IPS-11a (cell line): ENCODE data around the gene CLEC2B.
"Not testable (repeated sequence)": the region's sequence is repeated elsewhere in the genome, so short reads cannot be mapped to it uniquely, and the experiment has no call there.

Experiments
- H3K4me3 ChIP-seq: one replicate; pipeline ENCODE4 v1.5.1; 2013; ENCODE audit warnings: low read depth, low read length, control low read depth

The CLEC2B gene

GRCh38 chr12:9869307-9870161 lies at the start of gene CLEC2B:
Gene CLEC2B, minus strand, starts transcription at chr12:9869354.
- no peak within 1 kb of the TSS for H3K4me3 ChIP-seq

- H3K4me3 ChIP-seq, result no peak overlapping the region
Measured at GRCh38 chr12:9911708-9912107, 42.6 kb upstream of the CLEC2B start.

DNA sequence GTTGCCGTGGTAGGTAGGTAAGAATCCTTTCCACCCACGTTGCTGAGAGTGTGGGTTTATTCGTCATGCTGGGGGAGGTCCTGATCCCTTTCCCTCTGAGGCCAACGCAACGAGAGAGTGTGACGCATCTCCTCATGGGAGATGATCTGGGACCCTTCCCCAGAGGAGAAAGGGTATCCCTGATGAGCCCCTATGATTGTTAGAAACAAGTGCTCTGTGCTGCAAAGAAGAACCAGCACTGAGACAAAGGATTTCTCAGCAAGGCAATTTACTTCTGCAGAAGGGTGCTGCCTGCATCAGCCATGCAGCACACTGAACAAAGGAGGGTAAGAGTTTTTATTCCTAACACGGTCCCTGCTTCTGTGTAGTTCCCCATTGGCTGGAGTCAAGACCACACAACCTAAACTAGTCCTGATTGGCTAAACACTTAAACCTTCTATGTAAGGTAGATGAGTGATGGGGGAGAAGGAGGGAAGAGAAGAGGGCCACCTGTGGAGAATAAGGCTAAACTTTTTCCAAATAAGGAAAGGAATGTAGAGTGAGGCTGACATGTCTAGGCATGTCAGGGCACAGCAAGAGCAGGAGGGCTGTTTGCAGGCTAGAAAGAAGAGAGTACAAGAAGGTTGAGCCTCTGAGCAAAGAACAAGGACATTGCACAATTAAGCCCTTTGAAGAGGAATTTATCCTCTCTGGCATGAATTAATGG lies 41.7 kb upstream of the CLEC2B start:
- H3K4me3 ChIP-seq, result no peak overlapping the region

DNA sequence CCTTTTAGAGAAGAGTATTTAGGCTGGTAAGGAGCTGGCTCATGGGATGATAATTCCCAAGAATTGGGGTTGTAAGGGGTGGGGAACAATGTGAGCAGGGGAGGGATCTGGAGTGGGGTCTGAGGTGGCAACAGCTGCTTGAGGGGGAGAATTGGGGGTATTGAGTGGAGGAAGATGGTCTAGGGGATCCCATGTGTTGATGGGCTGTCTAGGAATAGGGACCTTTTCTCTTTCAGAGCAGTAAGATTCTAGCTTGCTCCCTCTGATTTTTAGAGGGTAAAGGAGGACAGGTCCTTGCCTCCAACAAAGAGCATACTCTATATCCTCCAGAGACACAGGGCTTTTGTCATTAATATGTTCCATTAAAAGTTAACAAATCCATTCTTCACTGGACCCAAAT lies 40.6 kb upstream of the CLEC2B start:
- H3K4me3 ChIP-seq, result no peak overlapping the region

DNA sequence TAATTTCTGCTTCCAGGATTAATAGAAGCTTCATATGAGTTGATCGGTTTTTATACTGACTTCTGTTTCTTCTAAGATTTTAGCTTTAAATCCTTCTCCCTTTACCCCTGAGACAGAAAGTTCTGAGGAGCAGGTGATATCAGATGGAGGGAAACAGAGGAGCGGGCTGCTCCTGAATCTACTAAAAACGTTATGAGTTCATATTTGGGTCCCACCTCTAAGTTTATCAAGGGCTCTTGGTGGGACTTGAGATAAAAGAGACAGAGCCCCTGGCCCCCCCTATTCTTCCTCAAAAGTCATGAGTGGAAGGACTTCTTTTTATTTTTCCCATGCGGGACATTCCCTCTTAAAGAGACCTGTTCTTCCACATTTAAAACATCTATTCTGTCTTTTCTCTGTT lies 39.2 kb upstream of the CLEC2B start:
- no peak overlapping the region for H3K4me3 ChIP-seq

DNA sequence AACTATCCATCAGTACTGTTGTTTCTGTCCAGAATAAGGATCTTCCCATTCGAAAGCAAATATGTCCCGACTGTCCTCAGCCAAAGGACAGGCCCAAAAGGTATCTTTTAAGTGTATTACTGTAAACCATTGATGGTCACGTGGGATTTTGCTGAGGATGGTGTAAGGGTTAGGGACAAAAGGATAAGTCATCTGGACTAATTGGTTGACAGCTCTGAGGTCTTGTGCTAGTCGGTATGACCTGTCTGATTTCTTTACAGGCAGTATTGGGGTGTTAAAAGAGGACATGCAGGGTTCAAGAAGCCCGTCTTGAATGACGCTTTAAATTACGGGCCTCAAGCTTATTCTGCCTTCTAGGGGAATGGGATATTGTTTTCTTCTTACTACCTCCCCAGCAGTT lies 38.6 kb upstream of the CLEC2B start:
- H3K4me3 ChIP-seq, result no peak overlapping the region

- no peak overlapping the region for H3K4me3 ChIP-seq
Measured at GRCh38 chr12:9906873-9907272, 37.7 kb upstream of the CLEC2B start.

GRCh38 chr12:9902539-9903228 lies 33.5 kb upstream of the CLEC2B start:
- H3K4me3 ChIP-seq, result no peak overlapping the region

DNA sequence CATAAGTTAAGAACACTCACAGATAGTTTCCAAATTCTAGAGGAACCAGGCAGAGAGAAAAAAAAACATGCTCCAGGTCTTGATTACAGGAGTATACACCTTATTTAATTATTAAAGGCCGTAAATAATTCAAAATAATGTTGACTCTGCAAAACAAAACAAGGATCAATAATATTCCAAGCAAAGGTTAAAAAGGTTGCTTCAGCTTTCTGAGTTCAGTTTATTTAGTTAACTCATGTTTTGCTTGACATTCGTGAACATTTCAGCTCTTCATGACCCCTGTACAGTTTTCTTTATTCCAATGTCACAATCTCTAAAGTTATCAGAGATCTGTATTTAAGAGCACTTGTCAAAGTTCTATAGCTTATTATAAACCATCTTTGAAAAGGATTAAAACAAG lies 31.8 kb upstream of the CLEC2B start:
- H3K4me3 ChIP-seq, result no peak overlapping the region

GRCh38 chr12:9899209-9899608 lies 30.1 kb upstream of the CLEC2B start:
- H3K4me3 ChIP-seq, result no peak overlapping the region

GRCh38 chr12:9897535-9897934 lies 28.4 kb upstream of the CLEC2B start:
- no peak overlapping the region for H3K4me3 ChIP-seq

DNA sequence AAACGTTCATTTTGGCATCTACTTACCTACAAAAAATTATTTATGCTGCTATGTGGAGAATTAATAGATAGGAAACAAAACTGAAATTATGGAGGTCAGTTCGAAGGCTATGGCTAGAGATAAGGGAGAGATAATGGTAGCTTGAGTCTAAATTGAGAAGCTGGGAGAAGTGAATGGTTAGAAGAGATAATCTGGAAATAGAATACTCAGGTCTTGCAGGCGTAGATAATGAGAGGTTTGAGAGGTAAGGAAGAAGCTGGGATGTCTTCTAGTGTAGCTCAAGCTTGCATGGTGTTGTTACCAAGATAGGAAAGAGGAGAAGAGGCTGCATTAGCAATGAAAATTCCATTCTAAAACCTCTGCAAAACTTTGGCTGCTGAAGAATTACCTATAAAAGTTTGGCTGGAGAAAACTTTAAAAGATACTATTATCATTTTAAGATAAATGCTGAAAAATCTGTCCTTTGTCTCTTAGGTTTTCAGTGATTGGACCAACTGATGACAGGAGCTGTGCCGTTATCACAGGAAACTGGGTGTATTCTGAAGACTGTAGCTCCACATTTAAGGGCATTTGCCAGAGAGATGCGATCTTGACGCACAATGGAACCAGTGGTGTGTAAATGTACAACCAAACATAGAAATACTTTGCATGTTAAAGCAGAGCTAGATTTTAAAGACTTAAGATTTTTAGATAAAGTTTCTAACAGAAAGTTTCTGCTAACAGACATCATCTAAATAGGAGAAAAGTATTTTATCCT lies 26.2 kb upstream of the CLEC2B start:
- no peak overlapping the region for H3K4me3 ChIP-seq

- no peak overlapping the region for H3K4me3 ChIP-seq
Measured at GRCh38 chr12:9888665-9889273, 19.6 kb upstream of the CLEC2B start.

DNA sequence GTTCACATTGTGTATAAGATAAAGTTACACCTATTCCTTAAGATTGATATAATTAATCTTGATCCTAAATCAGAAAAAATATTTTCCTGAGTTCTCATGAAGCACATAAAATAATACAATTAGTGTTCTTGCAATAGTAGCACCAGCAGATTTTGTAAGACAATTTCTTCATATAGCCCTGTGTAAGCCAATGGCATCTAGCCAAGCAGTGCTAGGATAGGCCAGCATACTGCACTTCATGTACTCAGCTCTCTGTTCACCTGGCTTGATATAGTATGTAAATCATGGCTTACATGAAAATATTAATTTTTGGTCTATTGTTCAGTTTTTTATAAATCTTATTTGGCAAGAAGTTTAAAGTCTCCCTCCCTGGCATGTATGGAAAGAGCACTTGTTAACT lies 14.0 kb upstream of the CLEC2B start:
- H3K4me3 ChIP-seq, result no peak overlapping the region

- H3K4me3 ChIP-seq, result no peak overlapping the region
Measured at GRCh38 chr12:9881988-9882387, 12.8 kb upstream of the CLEC2B start.

DNA sequence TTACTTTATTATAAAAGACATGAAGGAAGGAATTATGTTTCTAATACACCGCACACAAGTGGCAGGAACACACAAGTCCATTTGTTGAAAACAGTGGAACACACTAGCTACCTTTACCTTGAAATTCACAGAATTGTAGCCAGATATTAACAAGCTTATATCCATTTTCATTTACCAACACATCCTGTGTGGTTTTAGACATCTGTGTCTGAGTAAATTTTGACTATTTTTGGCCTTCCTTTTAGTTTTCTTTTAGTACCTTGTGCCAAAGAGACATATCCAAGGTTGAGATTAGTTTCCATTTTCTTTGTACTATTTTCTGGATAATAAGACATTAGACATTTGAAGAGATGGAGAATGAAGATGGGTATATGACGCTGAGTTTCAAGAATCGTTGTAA lies 12.1 kb upstream of the CLEC2B start, which contains the start of gene KLRF2:
KLRF2 (plus strand) TSS at position 244 of the 400 bp plus-strand sequence; CDS start at position 351, 107 bp downstream.
- no peak within 1 kb of the TSS for H3K4me3 ChIP-seq

- H3K4me3 ChIP-seq, result no peak overlapping the region
Measured at GRCh38 chr12:9880532-9881078, 11.5 kb upstream of the CLEC2B start.

DNA sequence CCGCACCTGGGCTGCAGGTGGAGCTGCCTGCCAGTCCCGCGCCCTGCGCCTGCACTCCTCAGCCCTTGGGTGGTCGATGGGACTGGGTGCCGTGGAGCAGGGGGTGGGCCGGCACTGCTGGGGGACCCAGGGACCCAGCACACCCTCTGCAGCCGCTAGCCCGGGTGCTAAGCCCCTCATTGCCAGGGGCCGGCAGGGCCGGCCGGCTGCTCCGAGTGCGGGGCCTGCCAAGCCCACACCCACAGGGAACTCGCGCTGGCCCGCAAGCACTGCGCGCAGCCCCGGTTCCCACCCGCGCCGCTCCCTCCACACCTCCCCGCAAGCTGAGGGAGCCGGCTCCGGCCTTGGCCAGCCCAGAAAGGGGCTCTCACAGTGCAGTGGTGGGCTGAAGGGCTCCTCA lies 7.0 kb upstream of the CLEC2B start:
- not testable (repeated sequence) for H3K4me3 ChIP-seq

DNA sequence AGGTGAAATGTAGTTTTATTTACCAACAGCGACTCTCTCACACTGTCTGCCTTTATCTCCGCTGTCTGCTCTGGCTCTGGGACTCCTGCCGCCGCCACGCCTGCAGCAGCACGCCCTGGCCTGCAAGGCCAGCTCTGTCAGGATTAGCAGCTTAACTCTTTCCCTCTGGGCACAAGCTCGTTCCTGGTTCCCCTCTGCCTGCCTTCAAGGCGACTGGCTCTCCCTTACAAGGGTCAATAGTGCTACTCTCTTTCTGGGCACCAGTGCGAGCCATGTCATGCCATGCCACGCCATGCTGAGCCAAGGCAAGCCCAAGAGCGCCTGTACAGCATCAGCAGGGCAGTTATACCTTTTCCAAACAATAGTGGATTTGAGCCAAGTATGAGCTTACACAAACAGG lies 3.6 kb upstream of the CLEC2B start:
- no peak overlapping the region for H3K4me3 ChIP-seq

GRCh38 chr12:9872162-9872561 lies 3.0 kb upstream of the CLEC2B start:
- no peak overlapping the region for H3K4me3 ChIP-seq
